HEK293 (cell line): Measurements from ENCODE around the gene IDNK.
"Not testable (repeated sequence)": the region's sequence is repeated elsewhere in the genome, so short reads cannot be mapped to it uniquely, and the experiment has no call there.

Source experiments
- CTCF ChIA-PET: fragments of 350-600 bp; formaldehyde crosslinking; extraction: SDS; loops from one replicate; lab custom pipeline; 2021; ENCODE audit warnings: antibody characterized with exemption; lab: Yijun Ruan, JAX
- POLR2A ChIA-PET: fragments of 300-600 bp; formaldehyde crosslinking; extraction: SDS; loops from one replicate; lab custom pipeline; 2020; ENCODE audit warnings: antibody characterized with exemption, inconsistent platforms; lab: Yijun Ruan, JAX
- H3K27ac ChIP-seq: fragments of 200-500 bp; sonication (Bioruptor generic); 2 replicates; pipeline ENCODE4 v1.5.1; 2014; ENCODE audit warnings: low read depth, low read length, control low read depth, inconsistent platforms; ENCODE audit errors: extremely low read depth
- H3K36me3 ChIP-seq, 2 experiments: fragments of 200-500 bp in 1 of 2; sonication (Bioruptor generic) in 1 of 2; 1 replicate in 1 of 2; 2 replicates in 1 of 2; pipeline ENCODE4 v1.5.1; 2014 to 2017; ENCODE audit warnings: inconsistent platforms in 2 of 2, low read length in 2 of 2; ENCODE audit not compliant: control insufficient read depth in 2 of 2, insufficient read depth in 1 of 2
- H3K4me1 ChIP-seq: fragments of 200-500 bp; sonication (Bioruptor generic); 2 replicates; pipeline ENCODE4 v1.5.1; 2014; ENCODE audit warnings: mild to moderate bottlenecking, low read length, inconsistent platforms; ENCODE audit not compliant: control insufficient read depth, insufficient read depth
- H3K4me3 ChIP-seq: 2 replicates; pipeline ENCODE4 v1.5.1; 2011; ENCODE audit warnings: low read depth, mild to moderate bottlenecking, control low read depth, low read length, moderate library complexity
- H3K9me3 ChIP-seq: fragments of 200-500 bp; sonication (Bioruptor generic); 2 replicates; pipeline ENCODE4 v1.5.1; 2014; ENCODE audit warnings: low read depth, low read length, inconsistent platforms; ENCODE audit not compliant: control insufficient read depth, insufficient read depth
- BCL11B ChIP-seq: fragments of 450-650 bp; formaldehyde crosslinking; IDR thresholded peaks from 2 replicates; pipeline ENCODE4 v1.5.1; 2016; ENCODE audit warnings: low read depth, missing biosample characterization, missing genetic modification characterization
- FEZF1 ChIP-seq: fragments of 450-650 bp; formaldehyde crosslinking; IDR thresholded peaks from 2 replicates; pipeline ENCODE4 v1.5.1; 2016; ENCODE audit warnings: missing biosample characterization, missing genetic modification characterization
- GLI2 ChIP-seq: fragments of 450-650 bp; formaldehyde crosslinking; IDR thresholded peaks from 2 replicates; pipeline ENCODE4; 2017; ENCODE audit warnings: missing biosample characterization, missing genetic modification characterization, low read depth, borderline replicate concordance
- GLIS2 ChIP-seq: fragments of 450-650 bp; formaldehyde crosslinking; IDR thresholded peaks from 2 replicates; pipeline ENCODE4 v1.5.1; 2016; ENCODE audit warnings: missing biosample characterization, missing genetic modification characterization
- HOXC10 ChIP-seq: sonication (generic); formaldehyde crosslinking; IDR thresholded peaks from 2 replicates; pipeline ENCODE4 v1.8.1; 2023; ENCODE audit warnings: mild to moderate bottlenecking, missing genetic modification reagents
- RBAK ChIP-seq: fragments of 450-650 bp; formaldehyde crosslinking; IDR thresholded peaks from 2 replicates; pipeline ENCODE4 v1.5.1; 2016; ENCODE audit warnings: missing biosample characterization, missing genetic modification characterization
- TCF7L2 ChIP-seq: IDR thresholded peaks from 2 replicates; pipeline ENCODE4 v1.6.1; 2011; ENCODE audit warnings: low read depth, mild to moderate bottlenecking, inconsistent platforms, low read length, moderate library complexity, borderline replicate concordance
- ZFP69B ChIP-seq: fragments of 450-650 bp; formaldehyde crosslinking; IDR thresholded peaks from 2 replicates; pipeline ENCODE4 v1.5.1; 2016; ENCODE audit warnings: missing biosample characterization, missing genetic modification characterization
- ZNF146 ChIP-seq: fragments of 450-650 bp; formaldehyde crosslinking; IDR thresholded peaks from 2 replicates; pipeline ENCODE4 v1.5.1; 2016; ENCODE audit warnings: missing biosample characterization, missing genetic modification characterization
- ZNF175 ChIP-seq: fragments of 450-650 bp; formaldehyde crosslinking; IDR thresholded peaks from 2 replicates; pipeline ENCODE4 v1.5.1; 2016; ENCODE audit warnings: missing biosample characterization, missing genetic modification characterization
- ZNF202 ChIP-seq: fragments of 450-650 bp; formaldehyde crosslinking; IDR thresholded peaks from 2 replicates; pipeline ENCODE4 v1.5.1; 2016; ENCODE audit warnings: missing biosample characterization, missing genetic modification characterization, borderline replicate concordance
- ZNF248 ChIP-seq: fragments of 450-650 bp; formaldehyde crosslinking; IDR thresholded peaks from 2 replicates; pipeline ENCODE4 v1.5.1; 2017; ENCODE audit warnings: missing biosample characterization, missing genetic modification characterization
- ZNF324 ChIP-seq: fragments of 450-650 bp; formaldehyde crosslinking; IDR thresholded peaks from 2 replicates; pipeline ENCODE4 v1.5.1; 2016; ENCODE audit warnings: missing biosample characterization, missing genetic modification characterization
- ZNF404 ChIP-seq: fragments of 450-650 bp; formaldehyde crosslinking; IDR thresholded peaks from 2 replicates; pipeline ENCODE4 v1.5.1; 2017; ENCODE audit warnings: missing biosample characterization, missing genetic modification characterization
- ZNF501 ChIP-seq: fragments of 450-650 bp; formaldehyde crosslinking; IDR thresholded peaks from 2 replicates; pipeline ENCODE4 v1.5.1; 2016; ENCODE audit warnings: missing biosample characterization, missing genetic modification characterization
- ZNF560 ChIP-seq: fragments of 450-650 bp; formaldehyde crosslinking; IDR thresholded peaks from 2 replicates; pipeline ENCODE4 v1.5.1; 2017; ENCODE audit warnings: missing biosample characterization, missing genetic modification characterization, borderline replicate concordance
- ZNF654 ChIP-seq: fragments of 450-650 bp; formaldehyde crosslinking; IDR thresholded peaks from 2 replicates; pipeline ENCODE4 v1.5.1; 2016; ENCODE audit warnings: low read depth, missing biosample characterization, missing genetic modification characterization
- ZNF768 ChIP-seq: fragments of 450-650 bp; formaldehyde crosslinking; IDR thresholded peaks from 2 replicates; pipeline ENCODE4 v1.5.1; 2018; ENCODE audit warnings: missing biosample characterization, mild to moderate bottlenecking, missing genetic modification characterization
- TF ChIP-seq, protein P1 (sequence below): fragments of 450-650 bp; formaldehyde crosslinking; IDR thresholded peaks from 2 replicates; pipeline ENCODE4 v1.5.1; 2016; ENCODE audit warnings: missing biosample characterization, missing genetic modification characterization
- TF ChIP-seq, protein P2 (sequence below): fragments of 450-650 bp; IDR thresholded peaks from 2 replicates; pipeline ENCODE4 v1.5.1; 2018; ENCODE audit warnings: missing biosample characterization, mild to moderate bottlenecking, missing genetic modification characterization

IDNK gene

DNA sequence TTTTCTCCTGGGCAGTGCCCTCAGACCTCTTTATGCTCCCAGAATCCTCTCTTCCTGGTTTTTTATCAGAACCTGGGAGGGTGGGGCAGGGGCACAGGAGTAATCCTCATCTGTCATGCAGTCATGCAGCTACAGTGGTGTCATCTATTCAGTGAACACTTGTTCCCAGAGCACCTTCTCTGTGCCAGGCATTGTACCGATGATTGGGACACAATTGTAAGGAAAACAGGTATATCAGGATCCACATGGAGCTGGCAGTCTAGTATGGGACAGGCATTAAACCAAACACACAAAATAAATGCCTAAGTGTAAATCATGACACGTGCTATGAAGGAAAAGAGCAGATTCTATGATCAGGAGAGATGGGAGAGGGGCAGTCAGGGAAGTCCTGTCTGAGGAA lies 21.5 kb upstream of the IDNK start:
- ChIA-PET CTCF (interaction anchor here (0.8 kb wide), 1 partner anchor 19 kb away, joined by 3 read pairs; no protein-coding TSS in a partner anchor), POLR2A (no interaction called here)
- Histone ChIP-seq H3K36me3 (no peaks in the 10 kb centered on the region), H3K4me3 (no peak overlapping the region), H3K4me1 (no peaks in the 10 kb centered on the region), H3K9me3 (no peaks in the 10 kb centered on the region), H3K27ac (no peak overlapping the region)
- TF ChIP-seq BCL11B (tag by site-specific recombination), result no peak
- no peak for TF ChIP-seq ZNF654
- no peak for TF ChIP-seq ZNF202 (tag by site-specific recombination)
- no peak for TF ChIP-seq TCF7L2
- TF ChIP-seq ZNF404 (tag by site-specific recombination), result no peak
- TF ChIP-seq RBAK, result no peak
- TF ChIP-seq ZNF324, result no peak
- no peak for TF ChIP-seq HOXC10 (CRISPR knock-in tag)
- TF ChIP-seq FEZF1, result no peak

DNA sequence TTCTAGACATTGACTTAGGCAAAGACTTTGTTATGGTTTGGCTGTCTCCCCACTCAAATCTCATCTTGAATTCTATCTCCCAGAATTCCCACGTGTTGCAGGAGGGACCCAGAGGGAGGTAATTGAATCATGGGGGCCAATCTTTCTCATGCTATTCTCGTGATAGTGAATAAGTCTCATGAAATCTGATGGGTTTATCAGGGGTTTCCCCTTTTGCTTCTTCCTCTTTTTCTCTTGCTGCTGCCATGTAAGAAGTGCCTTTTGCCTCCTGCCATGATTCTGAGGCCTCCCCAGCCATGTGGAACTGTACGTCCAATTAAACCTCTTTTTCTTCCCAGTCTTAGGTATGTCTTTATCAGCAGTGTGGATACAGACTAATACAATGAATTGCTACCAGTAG lies 15.3 kb upstream of the IDNK start:
- CTCF ChIA-PET, H3K4me1 ChIP-seq, H3K36me3 ChIP-seq, POLR2A ChIA-PET, H3K4me3 ChIP-seq, H3K9me3 ChIP-seq, H3K27ac ChIP-seq: not testable (repeated sequence)

DNA sequence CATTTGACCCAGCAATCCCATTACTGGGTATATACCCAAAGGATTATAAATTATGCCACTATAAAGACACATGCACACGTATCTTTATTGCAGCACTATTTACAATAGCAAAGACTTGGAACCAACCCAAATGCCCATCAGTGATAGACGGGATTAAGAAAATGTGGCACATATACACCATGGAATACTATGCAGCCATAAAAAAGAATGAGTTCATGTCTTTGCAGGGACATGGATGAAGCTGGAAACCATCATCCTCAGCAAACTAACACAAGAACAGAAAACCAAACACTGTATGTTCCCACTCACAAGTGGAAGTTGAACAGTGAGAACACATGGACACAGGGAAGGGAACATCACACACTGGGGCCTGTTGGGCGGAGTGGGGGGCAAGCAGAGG lies 9.6 kb upstream of the IDNK start:
- H3K36me3 ChIP-seq, H3K9me3 ChIP-seq, H3K4me3 ChIP-seq, H3K4me1 ChIP-seq, H3K27ac ChIP-seq: not testable (repeated sequence)
- peak; percentile 67; the same call in 1 of the 2 replicates for TF ChIP-seq ZNF146 (tag by site-specific recombination)
- TF ChIP-seq, protein P1, sequence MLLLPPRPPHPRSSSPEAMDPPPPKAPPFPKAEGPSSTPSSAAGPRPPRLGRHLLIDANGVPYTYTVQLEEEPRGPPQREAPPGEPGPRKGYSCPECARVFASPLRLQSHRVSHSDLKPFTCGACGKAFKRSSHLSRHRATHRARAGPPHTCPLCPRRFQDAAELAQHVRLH (tag by site-specific recombination), result peak; percentile 52; the same call in 1 of the 2 replicates
- ChIA-PET POLR2A (interaction anchor here (0.7 kb wide), 1 partner anchor 19 kb away, joined by 5 read pairs; no protein-coding TSS in a partner anchor), CTCF (interaction anchor here (1.5 kb wide), 1 partner anchor 17 kb away, joined by 5 read pairs; no protein-coding TSS in a partner anchor)

DNA sequence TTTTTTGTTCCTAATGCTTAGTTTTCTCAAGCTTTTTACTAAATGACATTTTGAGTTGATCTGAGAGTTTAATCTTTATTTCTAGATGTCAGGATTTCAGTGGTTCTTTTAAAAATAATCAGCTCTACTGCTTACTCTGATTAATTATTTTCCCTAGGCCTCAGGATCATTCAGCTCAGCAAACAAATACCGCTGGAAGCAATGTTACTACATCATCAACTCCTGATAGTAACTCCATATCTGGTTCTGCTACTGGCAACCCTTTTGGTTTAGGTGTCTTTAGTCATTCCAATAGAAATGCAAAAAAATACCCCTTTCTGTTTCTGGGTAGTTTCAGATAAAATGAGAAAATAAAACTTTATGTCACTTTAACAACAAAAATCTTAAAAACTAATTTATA lies 5.6 kb upstream of the IDNK start:
- H3K9me3 ChIP-seq, result no peaks in the 10 kb centered on the region
- POLR2A ChIA-PET, result no interaction called here
- H3K27ac ChIP-seq, result no peak overlapping the region
- H3K36me3 ChIP-seq, result no peaks in the 10 kb centered on the region
- CTCF ChIA-PET, result no interaction called here
- TF ChIP-seq ZNF560 (tag by site-specific recombination), result no peak
- TF ChIP-seq ZNF248 (tag by site-specific recombination), result no peak
- TF ChIP-seq, protein P2, sequence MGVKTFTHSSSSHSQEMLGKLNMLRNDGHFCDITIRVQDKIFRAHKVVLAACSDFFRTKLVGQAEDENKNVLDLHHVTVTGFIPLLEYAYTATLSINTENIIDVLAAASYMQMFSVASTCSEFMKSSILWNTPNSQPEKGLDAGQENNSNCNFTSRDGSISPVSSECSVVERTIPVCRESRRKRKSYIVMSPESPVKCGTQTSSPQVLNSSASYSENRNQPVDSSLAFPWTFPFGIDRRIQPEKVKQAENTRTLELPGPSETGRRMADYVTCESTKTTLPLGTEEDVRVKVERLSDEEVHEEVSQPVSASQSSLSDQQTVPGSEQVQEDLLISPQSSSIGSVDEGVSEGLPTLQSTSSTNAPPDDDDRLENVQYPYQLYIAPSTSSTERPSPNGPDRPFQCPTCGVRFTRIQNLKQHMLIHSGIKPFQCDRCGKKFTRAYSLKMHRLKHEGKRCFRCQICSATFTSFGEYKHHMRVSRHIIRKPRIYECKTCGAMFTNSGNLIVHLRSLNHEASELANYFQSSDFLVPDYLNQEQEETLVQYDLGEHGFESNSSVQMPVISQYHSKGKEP (tag by site-specific recombination), result no peak
- no peak for TF ChIP-seq GLIS2 (tag by site-specific recombination)
- TF ChIP-seq ZNF501 (tag by site-specific recombination), result no peak
- no peak for TF ChIP-seq GLI2 (tag by site-specific recombination)
- TF ChIP-seq ZNF768, result no peak
- no peak for TF ChIP-seq ZFP69B (tag by site-specific recombination)
- TF ChIP-seq ZNF175 (tag by site-specific recombination), result no peak
- no peaks in the 10 kb centered on the region; the same call in 1 of the 2 replicates for H3K4me1 ChIP-seq
- no peak overlapping the region for H3K4me3 ChIP-seq
